Smooth muscle cell (in vitro differentiated cells): ENCODE results near the gene SH2D3C. TPM values are rescaled to one million over a fixed set of nuclear protein-coding genes. Genes with fewer than 3 reads are reported as not detected.
A peak's percentile ranks its signal among the peaks of the same experiment; 100 is the strongest.

ENCODE experiments used
- DNase-seq: peaks from one replicate; lab custom pipeline; 2025; ENCODE audit not compliant: unreplicated experiment; lab: John Stamatoyannopoulos, UW
- H2AFZ ChIP-seq: fragments of 200-600 bp; sonication (generic); 2 replicates; pipeline ENCODE4 v1.6.0; 2016; ENCODE audit warnings: antibody characterized with exemption, low read depth, mild to moderate bottlenecking
- H3F3A ChIP-seq: fragments of 200-600 bp; sonication (generic); 2 replicates; pipeline ENCODE4 v1.6.0; 2017; ENCODE audit warnings: antibody characterized with exemption, low read depth
- H3K27ac ChIP-seq: fragments of 200-600 bp; sonication (generic); 2 replicates; pipeline ENCODE4 v1.5.1; 2016; ENCODE audit warnings: low read depth, mild to moderate bottlenecking
- H3K27me3 ChIP-seq: fragments of 200-600 bp; sonication (generic); 2 replicates; pipeline ENCODE4 v1.6.1; 2016; ENCODE audit warnings: low read depth, mild to moderate bottlenecking
- H3K36me3 ChIP-seq: fragments of 200-600 bp; sonication (generic); 2 replicates; pipeline ENCODE4 v1.5.1; 2016; ENCODE audit warnings: low read depth
- H3K4me1 ChIP-seq: fragments of 200-600 bp; sonication (generic); 2 replicates; pipeline ENCODE4 v1.5.1; 2016; ENCODE audit warnings: low read depth
- H3K4me2 ChIP-seq: fragments of 200-600 bp; sonication (generic); 2 replicates; pipeline ENCODE4 v1.6.0; 2016; ENCODE audit warnings: mild to moderate bottlenecking
- H3K4me3 ChIP-seq: fragments of 200-600 bp; sonication (generic); 2 replicates; pipeline ENCODE4 v1.5.1; 2016; ENCODE audit warnings: mild to moderate bottlenecking
- H3K79me2 ChIP-seq: fragments of 200-600 bp; sonication (generic); 2 replicates; pipeline ENCODE4 v1.6.0; 2016; ENCODE audit warnings: low read depth, mild to moderate bottlenecking
- H3K9ac ChIP-seq: fragments of 200-600 bp; sonication (generic); 2 replicates; pipeline ENCODE4 v1.6.0; 2016; ENCODE audit warnings: low read depth
- H3K9me3 ChIP-seq: fragments of 200-600 bp; sonication (generic); replicated peaks from 2 replicates; pipeline ENCODE4 v1.5.1; 2016; ENCODE audit warnings: low read depth
- H4K20me1 ChIP-seq: fragments of 200-600 bp; sonication (generic); 2 replicates; pipeline ENCODE4 v1.6.0; 2016; ENCODE audit warnings: low read depth
- CTCF ChIP-seq: fragments of 200-600 bp; sonication (generic); IDR thresholded peaks from 2 replicates; pipeline ENCODE4 v1.5.1; 2017; ENCODE audit warnings: borderline replicate concordance, mild to moderate bottlenecking, antibody characterized with exemption; ENCODE audit not compliant: insufficient read depth, poor library complexity, severe bottlenecking
- WGBS: methylation state at CpG from one replicate; pipeline ENCODE4 v1.1.7; 2016; ENCODE audit warnings: low lambda C conversion rate; 5-methylcytosine and 5-hydroxymethylcytosine counted together
- polyA plus RNA-seq: library from polyadenylated mRNA; unstranded; fragments of >200 nt; fragmentation: Nextera tagmentation; extraction: Ambion mirVana; gene quantifications from 2 replicates; pipeline ENCODE4 v1.2.1, GENCODE V29; 2016
- total RNA-seq: library from RNA; depleted of rRNA; stranded (reverse); fragments of >200 nt; gene quantifications from 2 replicates; pipeline ENCODE4 v1.2.3, GENCODE V29; 2014

The SH2D3C gene
- total and polyA plus RNA-seq, 2 experiments from 2014 or later, result 0.54 TPM; not detected in 1

DNA sequence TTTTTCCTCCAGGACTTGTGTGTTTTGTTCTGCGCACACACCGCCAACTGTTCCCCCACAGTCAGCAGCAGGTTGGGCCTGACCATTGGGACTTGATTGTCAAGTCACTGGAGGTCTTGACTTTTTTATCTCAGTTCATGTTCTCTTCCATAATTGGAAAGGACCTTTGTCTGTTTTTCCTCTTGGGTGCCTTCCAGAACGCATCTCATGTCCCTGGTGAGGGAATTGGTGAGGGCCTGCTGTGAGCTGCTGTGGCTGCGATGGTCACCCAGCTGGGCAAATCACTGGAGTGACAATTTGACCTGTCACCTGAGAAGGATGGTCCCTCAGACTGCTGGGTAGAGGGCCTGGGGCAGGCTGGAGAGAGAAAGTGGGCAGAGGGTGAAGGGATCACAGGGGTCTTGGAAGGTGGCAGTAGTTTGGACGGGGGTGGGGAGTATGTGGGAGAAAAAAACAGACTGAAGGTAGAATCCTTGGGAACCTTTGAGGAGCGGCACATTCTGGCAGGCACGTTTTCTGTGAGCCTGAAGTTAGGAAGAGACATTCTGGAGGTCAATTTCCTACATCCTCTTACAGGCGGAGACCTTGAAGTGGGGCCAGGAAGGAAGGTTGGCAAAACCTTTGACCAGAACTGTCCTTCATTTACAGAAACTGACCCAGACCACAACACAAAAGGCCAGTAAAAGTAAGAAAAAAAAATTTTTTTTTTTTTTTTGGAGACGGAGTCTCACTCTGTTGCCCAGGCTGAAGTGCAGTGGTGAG is 11.8 kb upstream of the SH2D3C start:
- Histone ChIP-seq H3F3A (peaks cover 8% of the 10 kb centered on the region), H3K27me3 (no peaks in the 10 kb centered on the region), H3K9me3 (no peaks in the 10 kb centered on the region), H3K4me3 (no peak overlapping the region), H3K27ac (no peak overlapping the region), H3K79me2 (peaks cover 45% of the 10 kb centered on the region), H3K4me2 (no peak overlapping the region), H2AFZ (no peak overlapping the region), H3K9ac (no peak overlapping the region), H4K20me1 (peaks cover 84% of the 10 kb centered on the region), H3K4me1 (peaks cover 8% of the 10 kb centered on the region), H3K36me3 (peaks cover 14% of the 10 kb centered on the region)
- WGBS, result 96% methylated on average over 9 of the region's 9 CpGs
- no peak for TF ChIP-seq CTCF
- no peak for DNase-seq

GRCh38 chr9:127789179-127789578 is 10.7 kb upstream of the SH2D3C start:
- 96% methylated on average over 25 of the region's 25 CpGs for WGBS
- Histone ChIP-seq H3K9me3 (no peaks in the 10 kb centered on the region), H3K27ac (no peak overlapping the region), H3K4me1 (peaks cover 8% of the 10 kb centered on the region), H3K36me3 (peaks cover 14% of the 10 kb centered on the region), H3K4me3 (no peak overlapping the region), H3K4me2 (no peak overlapping the region), H3K9ac (no peak overlapping the region), H2AFZ (no peak overlapping the region), H3K27me3 (no peaks in the 10 kb centered on the region), H3K79me2 (peaks cover 45% of the 10 kb centered on the region), H4K20me1 (peaks cover 77% of the 10 kb centered on the region), H3F3A (peaks cover 8% of the 10 kb centered on the region)
- no peak for TF ChIP-seq CTCF
- no peak for DNase-seq

- TF ChIP-seq CTCF, result no peak
- Histone ChIP-seq H3K36me3 (peaks cover 14% of the 10 kb centered on the region), H3K27me3 (no peaks in the 10 kb centered on the region), H4K20me1 (peaks cover 73% of the 10 kb centered on the region), H3K9ac (no peak overlapping the region), H3K4me1 (peaks cover 8% of the 10 kb centered on the region), H2AFZ (no peak overlapping the region), H3K79me2 (peaks cover 45% of the 10 kb centered on the region), H3K9me3 (no peaks in the 10 kb centered on the region), H3K4me3 (no peak overlapping the region), H3K27ac (no peak overlapping the region), H3K4me2 (no peak overlapping the region), H3F3A (peaks cover 8% of the 10 kb centered on the region)
- DNase-seq, result no peak
- WGBS, result 95% methylated on average over 26 of the region's 26 CpGs
Measured at GRCh38 chr9:127788337-127789011, 10.0 kb upstream of the SH2D3C start.

- Histone ChIP-seq H3K79me2 (peaks cover 45% of the 10 kb centered on the region), H3F3A (peaks cover 8% of the 10 kb centered on the region), H3K4me2 (peak overlapping the region; percentile 85), H3K27ac (peak overlapping the region; percentile 97), H3K4me3 (peak overlapping the region; percentile 100), H3K36me3 (peaks cover 14% of the 10 kb centered on the region), H3K9me3 (no peaks in the 10 kb centered on the region), H4K20me1 (peaks cover 57% of the 10 kb centered on the region), H2AFZ (no peak overlapping the region), H3K9ac (peak overlapping the region; percentile 98), H3K27me3 (no peaks in the 10 kb centered on the region), H3K4me1 (peaks cover 8% of the 10 kb centered on the region)
- DNase-seq, result no peak
- under 1% methylated on average over 12 of the region's 12 CpGs for WGBS
- peak; percentile 43 for TF ChIP-seq CTCF
Measured at GRCh38 chr9:127786773-127787104, 8.3 kb upstream of the SH2D3C start.
